GM10847 (cell line): ENCODE data around the gene FBXL15.
A peak's percentile ranks its signal among the peaks of the same experiment; 100 is the strongest.

Source experiments
- POLR2A ChIP-seq: IDR thresholded peaks from 2 replicates; pipeline ENCODE4 v1.6.1; 2011; ENCODE audit not compliant: insufficient read length; ENCODE audit errors: extremely low read depth

Gene FBXL15, protein sequence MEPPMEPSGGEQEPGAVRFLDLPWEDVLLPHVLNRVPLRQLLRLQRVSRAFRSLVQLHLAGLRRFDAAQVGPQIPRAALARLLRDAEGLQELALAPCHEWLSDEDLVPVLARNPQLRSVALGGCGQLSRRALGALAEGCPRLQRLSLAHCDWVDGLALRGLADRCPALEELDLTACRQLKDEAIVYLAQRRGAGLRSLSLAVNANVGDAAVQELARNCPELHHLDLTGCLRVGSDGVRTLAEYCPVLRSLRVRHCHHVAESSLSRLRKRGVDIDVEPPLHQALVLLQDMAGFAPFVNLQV

DNA sequence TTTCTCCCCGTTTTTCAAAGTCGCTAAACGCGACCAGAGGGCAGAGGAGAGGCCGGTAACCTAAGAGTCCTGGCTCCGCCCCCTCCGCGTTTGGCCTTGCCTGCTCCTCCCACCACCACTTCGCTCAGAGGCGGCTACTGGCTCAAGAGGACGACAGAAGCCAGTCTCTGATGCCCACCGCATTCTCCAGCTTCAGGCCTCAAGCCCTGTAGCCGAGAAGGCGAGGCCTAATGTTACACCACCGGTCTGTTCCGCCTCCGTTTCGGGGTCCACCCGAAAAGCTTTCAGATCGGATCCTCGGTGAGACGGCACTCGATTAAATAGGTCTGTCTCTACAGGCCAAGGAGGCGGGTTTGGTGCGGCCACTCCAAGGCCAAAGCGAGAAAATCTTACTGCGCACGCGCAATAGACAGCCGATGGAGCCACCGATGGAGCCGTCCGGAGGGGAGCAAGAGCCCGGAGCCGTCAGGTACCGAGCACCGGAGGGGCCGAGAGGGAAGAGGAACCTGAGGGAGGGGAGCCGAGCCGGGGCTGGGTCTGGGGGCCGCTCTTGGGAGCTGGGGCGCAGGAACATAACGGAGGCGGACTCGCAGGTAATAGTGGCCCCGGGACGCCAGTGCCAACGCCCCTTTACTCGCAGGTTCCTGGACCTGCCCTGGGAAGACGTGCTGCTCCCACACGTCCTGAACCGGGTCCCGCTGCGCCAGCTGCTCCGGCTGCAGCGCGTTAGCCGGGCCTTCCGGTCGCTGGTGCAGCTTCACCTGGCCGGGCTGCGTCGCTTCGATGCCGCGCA, at the start of gene FBXL15:
Gene FBXL15 (plus strand): TSS at position 123 of the 793 bp plus-strand sequence. CDS start 294 bp downstream, at position 417.
- TF ChIP-seq POLR2A, result peak; percentile 8

DNA sequence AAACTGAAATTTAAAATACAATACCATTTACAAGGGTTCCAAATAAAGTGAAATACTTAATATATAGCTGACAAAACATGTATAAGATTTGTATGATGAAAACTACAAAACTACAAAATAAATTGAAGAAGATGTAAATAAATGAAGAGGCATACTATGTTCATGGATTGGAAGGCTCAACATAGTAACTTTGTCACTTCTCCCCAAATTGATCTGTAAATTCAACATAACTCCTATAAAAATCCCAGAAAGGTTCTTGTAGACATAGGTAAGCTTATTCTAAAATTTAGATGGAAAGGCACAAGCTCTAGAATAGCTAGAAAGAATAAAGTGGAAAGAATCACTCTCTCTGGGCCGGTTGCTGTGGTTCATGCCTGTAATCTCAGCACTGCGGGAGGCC, 49.3 kb upstream of the FBXL15 start:
- no peak for TF ChIP-seq POLR2A

DNA sequence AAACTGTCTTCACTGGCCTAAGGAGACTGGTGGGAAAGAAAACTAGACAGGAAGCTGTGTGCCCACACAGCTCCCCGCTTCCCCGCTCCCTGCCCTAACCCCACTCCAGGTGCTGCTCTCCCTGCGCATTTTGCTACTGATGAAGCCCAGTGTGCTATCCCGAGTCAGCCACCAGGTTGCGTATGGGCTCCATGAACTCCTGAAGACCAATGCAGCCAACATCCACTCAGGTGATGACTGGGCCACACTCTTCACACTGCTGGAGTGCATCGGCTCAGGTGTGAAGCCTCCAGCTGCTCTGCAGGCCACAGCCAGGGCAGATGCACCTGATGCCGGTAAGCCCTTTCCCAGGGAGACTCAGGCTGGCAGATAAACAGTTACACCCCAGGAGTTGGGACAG, 45.4 kb upstream of the FBXL15 start:
- TF ChIP-seq POLR2A, result no peak

DNA sequence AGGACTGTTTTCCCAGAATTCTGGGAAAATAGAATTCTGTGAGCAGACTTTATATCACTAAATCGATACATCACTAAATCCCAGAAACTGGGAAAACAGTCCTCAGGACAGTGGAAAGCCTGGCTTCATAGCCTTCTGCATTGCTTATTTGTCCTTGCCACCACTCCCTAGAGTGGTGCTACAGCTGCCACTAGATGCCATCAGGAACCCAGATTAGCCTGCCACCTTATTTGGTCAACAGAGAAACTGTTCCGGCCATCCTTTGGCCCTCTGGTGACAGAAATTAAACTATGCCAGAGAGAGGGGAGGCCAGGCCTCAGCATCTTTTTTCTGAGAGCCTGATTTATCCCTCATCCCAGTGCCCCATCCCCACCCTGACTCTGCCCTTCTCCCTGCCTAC, 44.8 kb upstream of the FBXL15 start:
- TF ChIP-seq POLR2A, result no peak

DNA sequence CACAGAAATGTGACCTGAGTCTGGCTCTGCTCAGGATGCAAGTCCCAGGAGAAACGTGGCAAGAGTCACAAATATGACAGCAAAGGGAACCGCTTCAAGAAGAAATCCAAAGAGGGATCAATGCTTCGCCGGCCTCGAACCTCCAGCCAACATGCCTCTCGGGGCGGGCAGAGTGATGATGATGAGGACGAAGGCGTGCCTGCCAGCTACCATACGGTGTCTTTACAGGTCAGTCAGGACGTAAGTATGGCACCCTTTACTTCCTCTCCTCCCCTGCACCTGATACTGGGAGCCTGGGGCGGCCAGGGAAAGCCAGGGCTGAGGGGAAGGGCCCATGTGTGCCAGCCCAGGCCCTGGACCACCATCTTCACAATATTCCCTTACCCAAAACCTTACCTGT, 43.7 kb upstream of the FBXL15 start:
- TF ChIP-seq POLR2A, result no peak

DNA sequence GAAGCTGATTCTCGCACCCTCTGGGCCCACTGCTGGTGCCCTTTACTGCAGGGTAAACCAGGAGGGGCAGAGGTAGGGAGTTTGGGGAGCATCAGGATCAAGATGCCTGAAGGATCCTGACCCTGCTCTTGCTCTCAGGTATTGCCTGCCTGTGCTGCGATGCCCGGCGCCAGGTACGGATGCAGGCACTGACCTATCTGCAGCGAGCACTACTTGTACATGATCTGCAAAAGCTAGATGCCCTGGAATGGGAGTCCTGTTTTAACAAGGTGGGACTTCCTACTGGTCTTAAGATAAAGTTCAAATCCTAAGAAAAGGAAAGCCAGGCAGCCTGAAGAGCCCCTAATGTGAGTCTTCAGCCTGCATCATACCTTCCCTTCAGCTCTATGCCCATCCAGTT, 41.3 kb upstream of the FBXL15 start:
- TF ChIP-seq POLR2A, result no peak

DNA sequence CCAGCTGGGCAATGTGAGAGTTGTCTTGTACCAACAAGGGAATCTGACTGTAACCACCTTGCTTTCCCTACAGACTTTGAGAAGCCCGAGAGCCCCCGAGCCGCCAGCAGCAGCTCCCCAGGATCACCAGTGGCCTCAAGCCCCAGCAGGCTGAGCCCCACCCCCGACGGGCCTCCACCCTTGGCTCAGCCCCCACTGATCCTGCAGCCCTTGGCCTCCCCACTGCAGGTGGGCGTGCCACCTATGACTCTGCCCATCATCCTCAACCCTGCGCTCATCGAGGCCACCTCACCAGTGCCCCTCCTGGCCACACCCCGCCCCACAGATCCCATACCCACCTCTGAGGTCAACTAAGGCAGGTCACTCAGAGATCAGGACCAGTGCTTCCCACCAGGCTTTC, 38.7 kb upstream of the FBXL15 start:
- TF ChIP-seq POLR2A, result no peak

DNA sequence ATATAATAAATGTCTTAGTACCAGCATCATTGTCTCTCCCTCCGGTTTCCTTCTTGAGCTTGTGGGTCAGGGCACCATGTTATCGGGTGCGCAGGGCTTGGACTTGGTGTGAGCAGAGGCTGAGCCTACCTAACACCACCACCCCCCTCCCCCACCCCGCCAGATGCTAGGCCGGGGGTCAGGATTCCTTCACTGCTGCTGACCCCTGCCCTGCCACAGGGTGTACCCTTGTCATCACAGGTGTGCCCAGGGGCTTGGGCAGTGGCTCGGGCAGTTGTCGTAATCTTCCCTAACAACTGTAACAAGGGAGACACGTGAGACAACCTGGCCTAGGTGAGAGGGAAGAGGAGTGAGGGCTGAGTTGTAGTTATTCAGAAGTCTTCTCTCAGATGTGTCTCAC, 37.8 kb upstream of the FBXL15 start:
- TF ChIP-seq POLR2A, result no peak

DNA sequence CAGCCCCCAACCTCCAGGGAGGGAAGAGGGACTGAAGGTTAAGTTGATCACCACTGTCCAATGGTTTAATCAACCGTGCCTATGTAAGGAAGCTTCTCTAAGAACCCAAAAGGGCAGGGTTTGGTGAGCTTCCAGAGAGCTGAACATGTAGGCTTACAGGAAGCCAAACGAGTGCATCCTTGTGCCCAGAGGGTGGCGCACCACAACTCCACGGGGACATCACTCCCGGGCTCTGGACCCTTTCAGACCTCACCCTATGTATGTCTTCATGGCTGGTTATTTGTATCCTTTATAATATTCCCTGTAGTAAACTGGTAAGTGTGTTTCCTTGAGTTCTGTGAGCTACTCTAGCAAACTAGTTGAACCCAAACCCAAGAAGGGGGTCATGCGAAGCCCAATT, 36.6 kb upstream of the FBXL15 start:
- TF ChIP-seq POLR2A, result no peak

DNA sequence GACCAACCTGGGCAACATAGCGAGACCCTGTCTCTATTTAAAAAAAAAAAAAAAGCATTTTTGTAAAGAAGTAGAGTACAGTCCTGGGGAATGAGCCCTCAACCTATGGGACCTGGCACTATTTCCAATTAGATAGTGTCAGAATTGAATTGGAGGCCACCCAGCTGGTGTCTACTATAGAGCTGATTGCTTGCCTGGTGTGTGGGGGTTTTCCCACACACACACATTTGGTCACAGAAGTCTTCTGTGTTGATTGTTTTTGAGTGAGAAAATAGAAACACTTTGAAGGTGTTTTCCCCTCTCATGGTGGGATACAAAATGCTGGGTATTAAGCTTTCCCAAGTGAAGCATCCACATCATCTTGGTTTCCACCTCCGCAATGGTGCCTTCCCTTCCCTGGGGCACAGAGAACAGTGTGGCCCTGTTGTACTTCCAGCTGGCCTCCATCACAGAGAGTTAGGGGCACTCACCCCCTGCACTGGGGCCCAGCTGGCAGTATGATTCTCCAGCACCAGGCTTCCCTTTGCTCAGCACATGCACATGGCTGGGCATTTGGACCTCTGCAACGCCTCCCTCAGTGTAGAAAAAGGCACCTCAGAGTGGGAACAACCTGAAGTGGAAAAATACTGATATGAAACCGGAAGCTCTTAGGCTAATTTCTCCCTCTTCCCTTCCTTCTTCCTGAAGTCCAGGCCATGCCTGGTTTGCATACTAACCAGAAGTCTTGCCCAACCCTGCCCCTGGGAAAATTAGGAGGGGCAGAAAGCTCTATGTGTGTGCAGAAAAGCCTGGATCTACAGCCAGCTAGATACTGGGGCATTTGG, 35.8 kb upstream of the FBXL15 start:
- no peak for TF ChIP-seq POLR2A

DNA sequence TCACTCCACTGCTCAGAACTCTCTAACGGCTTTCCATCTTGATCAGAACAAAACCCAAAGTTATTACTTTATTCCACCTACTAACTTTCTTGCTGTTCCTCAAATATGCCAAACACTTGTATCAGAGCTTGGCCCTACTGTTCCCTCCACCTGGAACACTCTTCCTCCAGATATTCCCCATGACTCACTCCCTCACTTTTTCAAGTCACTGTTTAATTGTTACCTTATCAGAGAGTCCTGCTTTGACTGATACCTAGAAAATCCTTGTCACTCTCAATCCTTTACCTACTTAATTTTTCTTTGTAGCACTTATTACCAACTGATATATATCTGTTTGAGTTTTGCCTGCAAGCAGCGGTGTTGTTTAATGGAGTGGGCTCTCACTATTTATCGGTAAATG, 30.7 kb upstream of the FBXL15 start:
- no peak for TF ChIP-seq POLR2A

DNA sequence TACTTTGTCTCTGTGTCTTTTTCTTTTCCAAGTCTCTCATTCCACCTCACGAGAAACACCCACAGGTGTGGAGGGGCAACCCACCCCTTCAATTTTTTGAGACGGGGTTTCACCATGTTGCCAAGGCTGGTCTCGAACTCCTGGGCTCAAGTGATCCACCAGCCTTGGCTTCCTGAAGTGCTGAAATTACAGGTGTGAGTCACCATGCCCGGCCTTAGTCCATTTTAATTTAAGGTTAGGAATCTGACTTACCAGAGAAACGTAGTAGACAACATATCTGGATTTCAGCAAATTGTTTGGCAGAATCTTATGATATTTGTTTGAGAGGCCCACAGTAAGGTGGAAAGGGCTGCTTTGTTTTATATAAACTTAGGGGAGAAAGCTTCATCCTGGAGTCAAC, 28.3 kb upstream of the FBXL15 start:
- TF ChIP-seq POLR2A, result no peak

DNA sequence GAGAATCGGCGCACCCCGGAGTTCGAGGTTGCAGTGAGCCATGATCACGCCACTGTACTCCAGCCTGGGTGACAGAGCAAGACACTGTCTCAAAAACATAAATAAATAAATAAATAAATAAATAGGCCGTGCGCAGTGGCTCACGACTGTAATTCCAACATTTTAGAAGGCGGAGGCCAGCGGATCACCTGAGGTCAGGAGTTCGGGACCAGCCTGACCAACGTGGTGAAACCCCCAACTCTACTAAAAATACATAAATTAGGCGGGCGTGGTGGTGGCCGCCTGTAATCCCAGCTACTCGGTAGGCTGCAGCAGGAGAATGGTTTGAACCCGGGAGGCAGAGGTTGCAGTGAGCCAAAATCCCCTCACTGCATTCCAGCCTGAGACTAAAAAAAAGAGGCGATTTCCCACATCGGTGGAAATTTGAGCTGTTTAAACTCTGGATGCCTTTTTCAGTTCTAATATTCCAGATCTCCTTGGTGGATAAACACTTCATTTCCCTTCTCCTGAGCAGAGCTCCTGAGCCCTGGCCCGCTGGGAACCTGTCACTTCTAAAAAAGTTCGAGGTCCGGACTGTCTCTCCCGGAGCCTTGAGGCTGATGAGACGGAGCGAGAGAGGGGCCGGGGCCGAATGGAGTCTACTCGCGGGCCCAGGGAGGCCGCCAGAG, 27.1 kb upstream of the FBXL15 start:
- TF ChIP-seq POLR2A, result no peak

DNA sequence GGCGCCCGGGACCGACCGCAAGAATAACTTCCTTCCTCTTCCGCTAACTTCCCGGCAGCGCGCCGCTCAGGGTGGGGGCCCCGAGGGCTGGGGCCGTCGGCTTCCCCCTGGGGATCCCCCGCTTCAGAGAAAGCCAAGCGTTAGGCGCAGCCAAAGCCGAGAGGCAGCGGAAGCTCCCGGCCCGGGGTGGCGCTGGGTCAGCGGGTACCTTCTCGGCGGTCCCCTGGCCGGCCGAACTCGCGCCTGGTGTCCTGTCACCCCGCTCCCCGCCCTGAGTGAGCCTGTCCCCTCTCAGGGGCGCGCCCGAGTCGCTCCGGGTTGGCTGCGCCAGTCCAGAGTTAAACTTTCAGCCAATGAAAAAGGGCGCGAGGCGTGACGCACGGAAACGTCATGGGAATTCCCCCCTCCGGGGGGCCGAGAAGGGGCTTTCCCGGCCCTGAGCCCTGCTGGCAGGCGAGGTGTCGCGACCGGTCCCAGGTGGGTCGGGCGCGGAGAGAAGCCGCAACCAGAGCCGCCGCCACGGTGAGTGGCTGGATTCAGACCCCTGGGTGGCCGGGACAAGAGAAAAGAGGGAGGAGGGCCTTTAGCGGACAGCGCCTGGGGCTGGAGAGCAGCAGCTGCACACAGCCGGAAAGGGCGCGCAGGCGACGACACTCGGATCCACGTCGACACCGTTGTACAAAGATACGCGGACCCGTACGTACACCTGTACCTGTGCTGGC, 26.4 kb upstream of the FBXL15 start:
- peak; percentile 76 for TF ChIP-seq POLR2A
